ENCODE measurements around the gene TMEM63B. TPM values are rescaled to one million over a fixed set of nuclear protein-coding genes. Genes with fewer than 3 reads are reported as not detected.

The TMEM63B gene
- total and polyA plus RNA-seq, 2 of the 8 experiments (the other 6 are each of a cell fraction or from before 2014, with no cell fraction given) = 61.1 to 96.8 TPM

DNA sequence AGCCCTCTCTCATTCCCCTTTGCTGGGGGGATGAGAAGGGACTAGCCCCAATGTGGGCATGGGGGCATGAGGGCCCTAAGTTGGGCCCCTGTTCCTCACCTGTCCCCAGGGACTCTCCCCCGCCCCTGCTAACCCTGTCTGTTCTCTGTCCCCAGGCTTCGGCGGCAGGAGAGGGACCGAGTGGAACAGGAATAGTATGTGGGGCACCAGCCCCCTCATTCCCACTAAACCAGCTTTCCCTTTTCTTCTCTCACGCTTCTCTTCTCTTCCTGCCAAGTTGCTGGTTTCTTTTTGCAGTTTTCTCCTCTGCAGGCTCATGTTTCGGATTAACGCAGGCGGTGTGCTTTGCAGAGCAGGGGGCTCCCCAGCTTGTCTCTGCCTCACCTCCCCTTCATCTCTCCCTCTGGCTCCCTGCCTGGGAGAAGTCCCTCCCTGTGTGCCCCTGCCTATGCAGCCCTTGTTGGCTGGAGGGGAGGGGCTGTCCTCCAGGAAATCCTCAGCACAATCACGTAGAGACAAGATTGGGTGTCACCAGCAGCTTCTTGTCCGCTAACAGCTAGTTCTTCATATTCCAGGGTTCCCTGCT, 7.9 kb downstream of the TMEM63B start:
- Histone ChIP-seq H2BK5ac (ENCODE audit: low read depth, low read length) (no peak overlapping the region), H3K4me1 (replicated peaks in 1 of 4; ENCODE audit: control insufficient read depth in 3 of 4, insufficient read depth in 4 of 4, low read length in 3 of 4) (peaks cover 7 to 18% (median 15%) of the 10 kb centered on the region in 4 experiments), H3K79me1 (ENCODE audit: low read depth, low read length) (peaks cover 4% of the 10 kb centered on the region; the same call in 1 of the 2 replicates), H2BK120ac (replicated peaks; ENCODE audit: low read depth, low read length) (no peak overlapping the region), H3K23me2 (ENCODE audit: low read depth, low read length) (no peaks in the 10 kb centered on the region), H3K9ac (replicated peaks in 1 of 4; ENCODE audit: extremely low read depth in 1 of 4, low read depth in 3 of 4, low read length in 3 of 4) (no peak overlapping the region), H3K23ac (ENCODE audit: insufficient read length) (no peak overlapping the region), H3K4me3 (ENCODE audit: extremely low read depth in 1 of 4, insufficient read depth in 2 of 4, low read depth in 3 of 4, low read length in 4 of 4) (no peak overlapping the region), H4K5ac (ENCODE audit: insufficient read length, low read depth, low read length) (no peak overlapping the region), H3K4ac (replicated peaks; ENCODE audit: insufficient read length, low read depth, low read length) (no peak overlapping the region), H2BK20ac (ENCODE audit: low read length) (no peak overlapping the region), H3K27ac (ENCODE audit: low read depth, low read length) (no peak overlapping the region), H4K20me1 (replicated peaks in 1 of 2; ENCODE audit: control insufficient read depth in 1 of 2, insufficient read depth in 2 of 2, low read length in 2 of 2) (peaks cover 9 to 12% of the 10 kb centered on the region in 2 experiments), H2BK15ac (ENCODE audit: low read length) (no peak overlapping the region), H3K9me3 (ENCODE audit: insufficient read depth in 2 of 2, low read depth in 1 of 2, low read length in 1 of 2) (no peaks in the 10 kb centered on the region), H2AK5ac (ENCODE audit: low read depth, low read length) (no peak overlapping the region), H3K36me3 (ENCODE audit: control insufficient read depth in 2 of 4, insufficient read depth in 4 of 4, low read length in 3 of 4) (peaks cover 4 to 13% (median 9%) of the 10 kb centered on the region in 4 experiments), H3K4me2 (ENCODE audit: insufficient read depth in 1 of 2, low read depth in 2 of 2, low read length in 2 of 2) (no peak overlapping the region), H2BK12ac (ENCODE audit: low read depth, low read length) (no peak overlapping the region), H3K14ac (ENCODE audit: insufficient read length) (no peak overlapping the region), H3K18ac (ENCODE audit: extremely low read depth, low read length) (no peak overlapping the region), H3K79me2 (ENCODE audit: control insufficient read depth in 1 of 2, insufficient read depth in 2 of 2, low read length in 2 of 2) (peaks cover 0 to 3% of the 10 kb centered on the region in 2 experiments; a peak in 1 of 4 replicates), H3K27me3 (replicated peaks in 1 of 4; ENCODE audit: control insufficient read depth in 3 of 4, extremely low read depth in 1 of 4, insufficient read depth in 3 of 4, low read length in 3 of 4) (no peaks in the 10 kb centered on the region), H2AFZ (ENCODE audit: low read length) (no peak overlapping the region), H3K56ac (replicated peaks; ENCODE audit: insufficient read length, low read depth, low read length) (no peak overlapping the region), H4K8ac (ENCODE audit: extremely low read depth, insufficient read depth, low read length) (no peak overlapping the region), H4K91ac (replicated peaks; ENCODE audit: insufficient read length, low read length) (no peak overlapping the region)
- 87% methylated on average over 9 of the region's 10 CpGs; no CpG with 5 or more reads in 1 of the 2 experiments for WGBS, 2 experiments (ENCODE audit: extremely low coverage in 1 of 2, insufficient coverage in 1 of 2, insufficient read length in 1 of 2, insufficient replicate concordance in 2 of 2, low coverage in 1 of 2, low lambda C conversion rate in 2 of 2, missing lambda C conversion rate in 1 of 2)
- DNase-seq (ENCODE audit: low read depth in 1 of 2, low spot score in 2 of 2) (no peak), FAIRE-seq (no peak)
- TF ChIP-seq TAF7 (optimal IDR thresholded peaks at IDR 0.05; ENCODE audit: borderline replicate concordance, low read depth, low read length) (no peak), SIX5 (IDR thresholded peaks at IDR 0.05; ENCODE audit: low read depth, low read length) (no peak), ZNF274 (IDR thresholded peaks at IDR 0.05; ENCODE audit: borderline replicate concordance, extremely low read depth, low read length) (no peak)
- ChIA-PET POLR2A (ENCODE audit: partially characterized antibody) (interaction anchor here (1.0 to 2.0 kb wide), 3 partner anchors 21 to 121 kb away, joined by 3 to 5 read pairs (median 3); no protein-coding TSS in a partner anchor), CTCF (ENCODE audit: partially characterized antibody) (interaction anchor here (0.5 to 11.1 kb wide), 13 partner anchors 12 to 1603 kb away, joined by 3 to 128 read pairs (median 4); partner anchors contain the start of gene SLC29A1)

Data from H1 (cell line).